HG03442 (cell line): ENCODE measurements around the gene HOXC6.
A peak's percentile ranks its signal among the peaks of the same experiment; 100 is the strongest.

Experiments
- ATAC-seq: cut with Tn5 transposase; IDR thresholded peaks from one replicate; pipeline ENCODE4 v1.9.1; 2021; ENCODE audit warnings: mild to moderate bottlenecking, moderate library complexity; ENCODE audit not compliant: unreplicated experiment

Gene HOXC6

DNA sequence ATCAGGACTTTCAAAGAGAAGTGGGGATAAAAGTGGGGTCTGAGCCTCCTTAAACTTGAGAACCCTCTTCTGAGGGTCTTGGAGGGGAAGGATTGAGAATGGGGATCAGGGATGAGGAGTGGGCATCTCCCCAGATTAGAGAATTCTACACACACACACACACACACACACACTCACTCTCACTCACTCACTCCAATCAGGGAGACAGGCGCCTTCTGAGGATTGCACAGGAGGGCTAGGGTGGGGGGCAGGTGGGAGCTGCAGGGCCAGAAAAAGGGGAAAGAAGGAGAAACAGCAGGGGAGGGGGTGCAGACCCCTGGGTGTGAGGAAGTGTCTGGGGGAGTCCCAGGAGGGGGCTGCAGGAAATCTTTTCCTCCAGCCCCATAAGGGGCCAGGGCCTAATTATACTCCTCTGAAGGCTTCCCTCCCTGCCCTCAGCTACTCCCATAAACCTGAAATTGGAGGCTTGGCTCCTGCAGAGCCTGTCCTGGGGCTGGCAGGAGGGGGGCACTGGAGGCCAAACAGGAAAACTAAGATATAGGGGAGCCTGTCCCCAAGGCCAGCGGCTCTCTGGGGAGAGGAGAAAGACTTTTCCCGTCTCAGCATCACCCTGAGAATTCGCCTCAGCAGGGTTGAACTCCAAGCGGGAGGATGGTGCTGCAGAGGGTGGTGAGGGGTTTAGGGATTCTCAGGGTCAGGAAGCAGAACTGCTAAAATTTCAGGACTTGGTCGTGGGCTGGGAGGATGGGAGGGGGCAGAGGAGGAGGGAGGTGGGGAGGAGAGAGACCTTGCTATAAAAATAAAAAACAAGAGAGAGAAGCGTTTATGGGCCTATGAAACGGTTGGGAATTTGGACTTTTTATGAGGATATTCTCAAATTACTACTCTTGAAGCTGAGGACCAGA, 26.7 kb upstream of the HOXC6 start:
- ATAC-seq = no peak

DNA sequence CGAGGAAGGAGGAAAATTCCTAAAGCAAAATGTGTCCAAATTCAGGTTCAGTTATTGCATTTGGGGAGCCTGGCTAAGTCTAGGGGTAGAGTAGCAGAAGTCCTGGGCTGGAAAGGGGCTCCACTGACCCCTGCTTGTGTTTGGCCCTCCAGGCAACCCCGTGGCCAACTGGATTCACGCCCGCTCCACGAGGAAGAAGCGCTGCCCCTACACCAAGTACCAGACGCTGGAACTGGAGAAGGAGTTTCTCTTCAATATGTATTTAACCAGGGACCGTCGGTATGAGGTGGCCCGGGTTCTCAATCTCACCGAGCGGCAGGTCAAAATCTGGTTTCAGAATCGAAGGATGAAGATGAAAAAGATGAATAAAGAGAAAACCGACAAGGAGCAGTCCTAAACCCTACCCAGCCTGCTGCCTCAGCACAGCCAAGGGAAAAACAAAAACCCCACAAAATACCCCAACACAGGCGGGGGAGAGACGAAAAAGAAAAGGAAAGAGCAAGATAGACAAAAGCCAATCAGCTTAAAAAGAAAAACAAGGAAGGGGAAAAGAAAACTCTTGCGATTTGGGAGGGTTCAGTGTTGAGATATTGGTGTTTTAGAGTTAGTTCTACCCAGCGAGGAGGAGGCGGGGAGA, 25.8 kb upstream of the HOXC6 start:
- ATAC-seq = no peak

DNA sequence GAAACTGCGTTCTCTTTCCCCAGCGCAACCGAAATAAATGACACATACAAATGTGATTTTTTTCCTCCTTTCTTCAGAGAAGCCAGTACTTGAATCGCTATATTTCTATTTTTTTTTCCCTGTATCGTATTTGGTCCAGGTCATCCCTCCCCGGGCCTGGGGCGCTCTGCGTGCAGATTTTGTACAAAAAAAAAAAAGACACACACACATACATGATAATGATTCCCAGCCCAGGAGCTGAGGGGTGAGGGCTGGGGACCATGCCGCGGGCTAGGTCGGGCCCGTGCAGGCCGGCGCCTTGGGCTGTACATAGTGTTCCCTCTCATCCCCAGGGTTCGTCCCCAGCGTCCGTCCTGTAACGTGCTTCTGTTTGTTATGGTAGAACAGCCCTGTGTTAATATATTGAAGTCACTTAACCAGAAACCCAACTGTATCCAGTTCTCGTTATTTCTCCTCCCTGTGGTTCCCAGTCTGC, 25.3 kb upstream of the HOXC6 start:
- no peak for ATAC-seq

DNA sequence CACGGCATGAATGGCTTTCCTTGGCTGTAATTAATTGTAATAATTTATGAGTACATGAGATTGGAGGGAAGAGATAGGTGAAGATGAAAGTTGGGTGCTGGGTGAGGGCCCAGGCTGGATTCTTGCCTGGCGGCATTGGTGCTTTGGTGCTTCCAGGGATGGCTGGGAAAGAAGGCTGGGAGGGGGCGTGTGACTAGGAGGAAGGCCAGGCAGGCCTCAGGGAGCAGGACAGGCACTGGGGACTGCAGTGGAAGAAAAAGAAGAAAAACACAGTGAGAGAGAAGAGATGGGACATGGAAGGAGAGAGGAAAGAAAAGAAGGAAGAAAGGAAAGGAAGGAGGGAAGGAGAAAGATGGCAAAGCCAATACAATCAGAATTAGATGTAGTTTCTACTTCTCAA, 24.6 kb upstream of the HOXC6 start:
- ATAC-seq = no peak

DNA sequence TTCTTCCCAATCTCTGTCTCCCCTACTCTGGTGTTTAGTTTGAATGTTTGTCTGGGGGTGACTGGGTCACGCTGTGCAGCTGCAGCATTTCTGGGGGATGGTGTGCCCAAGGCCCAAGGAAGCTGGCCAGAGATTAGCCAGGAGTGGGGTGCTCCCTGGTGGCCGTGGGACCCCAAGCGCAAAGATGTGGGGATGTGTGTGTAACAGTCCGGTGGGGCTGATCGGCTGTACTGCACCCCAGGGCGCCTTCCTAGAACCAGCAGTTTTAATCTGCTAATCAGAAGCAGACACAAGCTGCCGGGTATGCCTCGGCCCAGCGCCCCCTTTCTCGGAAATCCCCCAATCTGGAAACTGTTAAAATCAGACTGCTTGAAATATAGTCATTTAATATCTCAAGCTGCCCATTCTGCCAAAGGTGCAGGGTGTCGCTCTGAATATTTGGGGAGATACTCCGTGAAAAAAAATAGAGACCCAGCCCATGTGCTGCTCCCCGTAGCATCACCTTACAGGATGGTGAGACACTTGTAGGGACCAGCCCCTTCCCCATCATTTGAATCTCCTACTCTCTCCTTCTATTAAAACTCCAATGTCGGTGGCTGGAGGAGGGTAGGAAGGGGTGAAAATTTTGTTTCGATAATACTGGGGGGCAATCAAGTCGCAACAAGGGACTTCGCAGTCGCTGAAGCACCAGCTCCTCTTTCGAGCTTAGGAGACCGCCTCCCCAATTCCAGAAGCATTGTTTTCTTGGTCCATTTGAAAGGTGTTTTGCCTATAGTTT, 24.0 kb upstream of the HOXC6 start:
- no peak for ATAC-seq

DNA sequence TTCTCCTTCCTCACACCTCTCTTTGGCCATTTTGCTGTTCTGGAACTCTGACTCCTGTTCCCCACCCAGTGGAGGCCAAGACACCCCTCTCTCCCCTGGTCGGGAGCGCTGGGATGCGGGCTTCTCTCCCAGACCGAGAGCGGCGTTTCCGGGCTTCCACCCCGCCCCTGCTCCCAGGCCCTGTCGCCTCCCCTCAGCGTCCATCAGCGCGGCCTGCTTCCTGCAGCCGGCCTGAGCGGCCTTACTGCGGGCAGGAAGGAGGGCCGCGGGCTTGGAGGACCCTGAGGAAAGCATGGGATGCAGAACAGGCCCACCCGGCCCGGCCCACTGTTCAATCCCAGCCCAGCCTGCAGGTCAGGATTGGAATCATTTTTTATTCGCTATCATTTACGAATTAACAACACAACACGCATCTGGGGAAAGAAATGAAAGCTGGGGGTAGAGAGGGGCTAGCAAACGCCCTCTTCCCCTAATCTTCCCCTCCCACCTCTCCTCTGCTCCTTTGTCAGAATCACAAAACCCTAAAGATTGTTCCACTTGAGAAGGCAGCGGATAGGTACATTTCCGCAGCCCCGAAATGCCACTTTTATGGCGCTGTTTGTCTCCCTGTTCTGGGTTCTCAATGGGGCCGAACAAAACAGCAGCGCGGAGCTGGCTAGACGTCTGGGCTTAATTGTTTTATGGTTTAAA, 23.3 kb upstream of the HOXC6 start:
- no peak for ATAC-seq

DNA sequence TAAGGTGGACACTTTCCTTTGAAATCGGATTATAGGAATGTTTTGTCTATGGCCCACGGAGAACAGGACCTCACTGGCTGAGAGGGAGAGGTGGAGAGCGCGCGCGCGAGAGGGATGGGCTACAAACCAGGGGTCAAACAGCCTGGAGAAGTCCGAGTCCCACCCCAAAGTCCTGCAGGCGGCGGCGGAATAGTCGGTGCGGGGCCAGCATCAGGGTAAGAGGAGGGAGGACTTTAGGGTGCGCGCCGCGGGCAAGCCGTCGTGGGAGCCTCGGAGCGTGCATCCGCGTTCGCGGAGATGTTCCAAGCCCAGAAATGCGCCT, 22.7 kb upstream of the HOXC6 start:
- ATAC-seq = no peak

DNA sequence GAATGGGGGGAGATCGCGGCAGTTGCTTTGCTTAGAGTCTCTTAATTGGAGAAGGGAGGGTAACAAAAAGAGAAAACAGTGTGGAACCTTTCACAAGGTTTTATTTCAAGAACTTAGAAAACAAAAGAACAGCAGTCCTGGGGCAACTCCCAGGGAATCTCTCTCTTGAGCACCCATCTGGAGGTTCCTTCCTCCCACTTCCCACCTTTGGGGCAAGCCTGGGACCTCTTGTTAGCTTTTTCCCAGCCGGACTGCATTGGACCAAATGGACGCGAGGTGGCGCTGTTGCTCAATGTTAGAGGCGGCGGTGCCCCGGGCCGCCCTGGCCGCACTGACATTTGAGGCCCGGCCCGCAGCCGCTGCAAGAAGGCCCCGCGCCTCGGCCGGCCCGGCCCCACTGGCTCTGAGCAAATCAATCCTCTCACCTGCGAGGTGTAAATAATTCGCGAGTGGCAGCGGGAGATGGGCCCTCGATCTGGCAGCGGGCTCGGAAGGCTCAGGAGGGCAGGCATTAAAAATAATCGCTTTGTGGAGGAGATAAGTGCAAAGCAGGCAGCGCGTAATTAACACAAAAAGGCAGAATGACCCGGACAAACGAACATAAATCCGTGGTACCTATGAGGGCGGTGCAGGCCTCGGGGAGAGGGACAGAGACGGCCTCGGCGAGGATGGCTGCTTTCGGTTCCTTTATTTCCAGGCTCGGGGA, 22.2 kb upstream of the HOXC6 start:
- peak; percentile 72 for ATAC-seq

DNA sequence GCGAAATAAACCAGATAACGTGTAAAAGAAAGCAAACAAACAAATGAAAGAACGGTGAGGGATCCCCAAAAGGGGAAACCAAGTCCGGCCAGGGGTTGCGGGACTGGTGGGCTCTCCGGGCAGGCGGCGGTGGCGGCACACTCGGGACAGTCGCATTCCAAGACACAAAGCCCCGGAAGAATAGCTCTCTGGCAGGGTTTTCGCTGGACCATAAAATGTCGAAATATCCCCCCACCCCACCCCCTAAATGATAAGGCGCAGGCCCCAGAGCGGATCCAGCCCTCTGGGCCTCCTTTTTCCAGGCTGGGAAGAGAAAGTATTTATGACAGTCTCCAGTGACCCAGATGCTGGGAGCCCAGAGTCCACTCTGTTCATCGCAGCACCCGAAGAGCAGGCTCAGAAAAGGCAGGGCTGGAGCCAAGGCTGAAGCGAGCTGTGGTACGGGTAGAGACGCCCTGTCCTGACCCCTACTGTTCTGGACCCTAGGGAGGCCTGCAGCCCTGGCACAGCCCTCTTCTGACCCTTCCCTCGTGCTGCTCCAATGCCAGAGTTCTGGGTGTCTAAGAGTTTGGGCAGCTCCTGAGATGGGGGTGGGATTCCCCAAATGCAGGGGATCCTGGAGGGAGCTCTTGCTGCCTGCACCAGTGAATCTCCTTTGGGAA, 21.6 kb upstream of the HOXC6 start:
- ATAC-seq = no peak

DNA sequence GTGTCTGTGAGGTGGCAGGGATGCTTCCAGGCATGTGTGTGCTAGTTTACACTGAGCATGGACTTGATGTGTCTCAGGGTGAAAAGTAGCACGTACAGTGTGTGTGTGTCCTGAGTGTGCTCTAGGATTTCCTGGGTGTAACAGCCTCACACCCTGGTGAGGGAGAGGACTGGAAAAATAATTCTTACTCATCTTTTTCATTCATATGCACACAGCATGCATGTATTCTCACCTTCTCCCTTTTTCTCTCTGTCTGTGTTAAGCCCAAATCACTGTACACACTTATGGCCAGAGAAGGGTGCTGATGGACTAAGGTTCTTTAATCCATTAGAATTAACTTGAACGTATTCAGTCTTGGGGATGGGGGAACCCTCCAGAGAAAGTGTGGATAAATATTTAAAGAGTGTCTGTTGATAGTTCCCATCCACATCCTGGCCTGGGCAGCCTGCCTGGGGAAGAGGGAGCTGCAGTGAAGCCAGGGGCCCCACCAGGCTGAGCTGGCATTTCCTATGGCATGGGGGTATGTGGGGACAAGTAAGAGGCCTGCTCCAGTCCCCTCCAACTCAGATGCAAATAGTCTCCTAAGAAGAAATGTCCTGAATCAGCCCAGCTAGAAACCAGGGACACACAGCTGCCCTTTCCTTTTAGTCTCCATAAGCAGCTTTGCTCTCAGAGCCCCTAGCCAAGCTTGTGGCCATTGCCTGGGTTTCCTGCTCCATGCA, 20.5 kb upstream of the HOXC6 start:
- ATAC-seq = no peak

DNA sequence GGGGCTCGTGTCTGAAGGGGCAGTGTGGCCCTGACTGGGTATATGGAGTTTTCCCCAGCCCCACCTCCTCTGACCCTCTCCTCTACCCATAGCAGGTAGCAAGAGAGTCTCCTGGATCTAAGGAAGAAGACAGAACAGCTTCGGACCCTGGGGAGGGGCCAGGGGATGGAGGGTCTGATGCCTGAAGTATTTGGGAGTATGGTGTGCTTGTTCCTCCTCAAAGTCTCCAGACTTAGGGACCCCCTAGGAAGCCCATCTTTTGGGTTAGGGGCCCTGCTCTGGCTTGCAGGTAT, 20.0 kb upstream of the HOXC6 start:
- no peak for ATAC-seq

DNA sequence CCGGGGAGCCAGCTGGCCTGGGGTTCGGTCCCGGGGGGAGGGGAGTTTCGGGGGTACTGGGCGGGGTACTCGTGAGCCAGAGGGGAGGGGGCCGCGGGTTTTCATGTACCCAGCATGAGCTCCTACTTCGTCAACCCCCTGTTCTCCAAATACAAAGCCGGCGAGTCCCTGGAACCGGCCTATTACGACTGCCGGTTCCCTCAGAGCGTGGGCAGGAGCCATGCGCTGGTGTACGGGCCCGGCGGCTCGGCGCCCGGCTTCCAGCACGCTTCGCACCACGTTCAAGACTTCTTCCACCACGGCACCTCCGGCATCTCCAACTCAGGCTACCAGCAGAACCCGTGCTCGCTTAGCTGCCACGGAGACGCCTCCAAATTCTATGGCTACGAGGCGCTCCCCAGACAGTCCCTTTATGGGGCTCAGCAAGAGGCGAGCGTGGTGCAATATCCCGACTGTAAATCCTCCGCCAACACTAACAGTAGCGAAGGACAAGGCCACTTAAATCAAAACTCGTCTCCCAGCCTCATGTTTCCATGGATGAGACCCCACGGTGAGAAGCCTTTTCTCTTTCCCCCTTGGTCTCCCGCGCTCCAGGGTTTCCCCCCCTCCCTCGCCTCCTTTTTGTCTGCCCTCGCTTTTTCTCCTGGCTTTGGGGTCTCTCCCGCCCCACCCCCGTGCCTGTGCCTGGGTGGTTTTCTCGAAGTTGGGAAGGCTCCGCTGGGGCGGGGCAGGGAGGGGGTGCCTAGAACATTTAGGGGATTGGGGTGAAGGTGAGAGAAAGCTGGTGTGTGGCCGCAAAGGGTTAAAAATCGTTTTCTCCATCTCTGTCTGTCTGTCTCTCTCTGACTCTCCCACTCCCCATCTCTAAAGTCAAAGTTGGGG, 18.8 kb upstream of the HOXC6 start:
- ATAC-seq = no peak

DNA sequence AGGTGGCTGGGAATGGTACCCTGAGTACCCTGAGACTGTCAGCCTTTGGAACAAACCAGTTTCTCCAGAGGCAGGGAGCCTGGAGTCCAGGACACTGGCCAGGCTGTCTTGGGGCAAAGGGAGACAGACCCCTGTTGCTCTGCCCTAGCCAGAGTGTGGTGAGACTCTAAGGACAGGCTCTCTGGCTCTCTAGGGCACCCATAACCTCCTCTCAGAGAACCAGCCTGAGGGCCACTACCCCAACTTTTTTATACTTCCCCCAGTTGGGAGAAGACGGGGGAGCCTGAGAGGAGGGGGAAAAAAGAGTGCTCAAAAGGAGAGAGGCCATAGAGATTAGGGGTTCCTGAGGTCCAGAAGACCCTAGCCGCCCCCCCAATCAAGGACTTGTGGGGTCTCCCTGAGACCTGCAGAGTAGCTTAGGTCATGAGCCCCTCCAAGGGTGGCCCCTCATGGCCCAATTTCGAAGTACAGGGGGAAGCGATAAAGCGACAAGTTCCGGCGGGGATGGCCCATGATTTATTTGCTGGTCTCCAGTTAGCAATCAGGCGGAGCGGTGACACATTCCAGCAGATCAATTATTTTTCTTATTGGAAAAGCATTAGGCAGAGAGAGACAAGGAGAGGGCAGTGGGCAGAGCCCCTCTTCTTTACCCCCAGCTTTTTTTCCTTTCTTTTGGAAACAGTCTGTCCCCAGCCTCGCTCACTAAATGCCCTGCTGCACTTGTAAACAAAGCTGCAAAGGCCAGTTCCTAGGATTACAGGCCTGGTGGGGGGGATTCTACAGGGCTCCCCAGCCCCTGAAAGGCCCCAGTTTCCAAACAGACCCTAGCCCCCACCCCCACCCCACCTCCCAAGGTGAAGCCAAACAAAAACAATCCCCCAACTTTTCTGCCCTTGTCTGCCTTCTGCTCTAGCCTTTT, 17.9 kb upstream of the HOXC6 start:
- no peak for ATAC-seq

DNA sequence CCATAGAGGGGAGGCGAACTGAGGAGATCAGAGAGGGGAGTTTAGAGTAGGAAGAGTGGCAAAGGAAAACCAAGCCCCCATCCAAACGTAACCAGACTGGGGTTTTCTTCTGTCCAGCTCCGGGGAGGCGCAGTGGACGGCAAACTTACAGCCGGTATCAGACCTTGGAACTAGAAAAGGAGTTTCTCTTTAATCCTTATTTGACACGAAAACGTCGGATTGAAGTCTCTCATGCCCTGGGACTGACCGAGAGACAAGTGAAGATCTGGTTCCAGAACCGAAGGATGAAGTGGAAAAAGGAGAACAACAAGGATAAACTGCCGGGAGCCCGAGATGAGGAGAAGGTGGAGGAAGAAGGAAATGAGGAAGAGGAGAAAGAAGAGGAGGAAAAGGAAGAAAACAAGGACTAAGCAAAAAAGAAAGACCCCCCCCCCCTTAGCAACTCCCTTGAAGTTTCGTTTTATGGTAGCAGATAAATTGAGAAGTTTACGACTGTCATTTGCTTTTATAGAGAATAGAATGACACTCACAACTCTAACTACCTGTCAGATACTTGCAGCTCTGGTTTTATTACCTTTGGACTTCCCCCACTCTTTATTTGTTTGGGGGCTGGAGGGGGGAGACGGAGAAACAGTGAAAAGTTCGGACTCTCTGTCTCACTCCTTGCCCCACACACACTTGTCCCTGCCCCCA, 17.1 kb upstream of the HOXC6 start:
- ATAC-seq = no peak

DNA sequence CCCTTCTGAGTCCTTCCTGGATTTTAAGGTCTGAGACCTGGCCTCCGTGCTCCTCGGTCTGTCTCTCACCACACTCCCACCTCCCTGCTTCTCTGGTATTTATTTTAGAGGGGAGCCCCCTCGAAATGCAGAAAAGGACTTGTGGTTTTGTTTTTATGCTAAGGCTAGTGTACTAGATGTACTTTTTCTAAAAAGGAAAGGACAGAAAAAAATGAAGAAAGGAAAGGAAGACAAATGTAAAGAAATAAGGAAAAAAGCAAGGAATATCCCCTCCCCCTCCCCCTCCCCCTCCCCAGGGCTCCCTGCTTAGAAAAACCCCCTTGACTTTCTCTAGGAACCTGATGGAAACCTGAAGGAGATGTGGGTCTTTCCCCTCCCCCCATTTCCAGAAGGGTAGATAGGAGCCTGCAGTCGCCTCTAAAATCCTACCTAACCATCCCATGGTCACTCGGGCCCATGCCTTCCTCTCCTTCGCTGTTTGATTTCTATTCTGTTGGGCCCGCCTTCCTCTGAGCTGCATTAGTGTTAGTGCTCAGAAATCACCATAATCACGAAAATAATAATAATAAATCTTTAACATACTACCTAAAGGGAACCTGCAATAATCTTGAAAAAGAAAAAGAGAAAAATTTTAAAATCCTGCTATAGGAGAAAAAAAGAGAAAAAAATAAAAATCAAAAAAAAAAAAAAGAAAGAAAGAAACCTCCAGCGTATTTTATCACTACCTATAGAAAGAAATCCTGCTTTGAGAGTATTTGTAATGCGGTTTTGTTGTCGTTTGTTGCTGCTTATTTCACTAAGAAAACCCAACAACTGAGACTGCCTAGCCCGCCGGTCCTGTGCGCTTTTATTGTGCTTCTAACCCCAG, 16.3 kb upstream of the HOXC6 start:
- no peak for ATAC-seq
